ENCODE results near the gene UBXN11. TPM values are rescaled to one million over a fixed set of nuclear protein-coding genes. Genes with fewer than 3 reads are reported as not detected.

The UBXN11 gene
- total RNA-seq, 1 experiment from 2014 or later: 4.0 TPM

Other genes starting within 250 kb of the UBXN11 start
- gene TRIM63, start 239.0 kb downstream of the UBXN11 start, total RNA-seq (2014; rRNA removed; shearing (Covaris generic)): not detected in 2 replicates
- 4.0 and 4.5 TPM in 2 replicates for gene PDIK1L, start 194.8 kb downstream of the UBXN11 start, total RNA-seq (2014; rRNA removed; shearing (Covaris generic))
- gene FAM110D, start 147.6 kb downstream of the UBXN11 start, total RNA-seq (2014; rRNA removed; shearing (Covaris generic)): 0.10 and 0.19 TPM in 2 replicates
- not detected in 2 replicates for gene C1orf232, start 137.7 kb downstream of the UBXN11 start, total RNA-seq (2014; rRNA removed; shearing (Covaris generic))
- gene ZNF593, start 136.7 kb downstream of the UBXN11 start, total RNA-seq (2014; rRNA removed; shearing (Covaris generic)): 51.1 and 51.9 TPM in 2 replicates
- gene ZNF593OS, start 134.8 kb downstream of the UBXN11 start, total RNA-seq (2014; rRNA removed; shearing (Covaris generic)): not detected in 2 replicates
- gene CNKSR1, start 129.1 kb downstream of the UBXN11 start, total RNA-seq (2014; rRNA removed; shearing (Covaris generic)): 0.10 and 0.26 TPM in 2 replicates
- not detected in 2 replicates for gene CATSPER4, start 116.0 kb downstream of the UBXN11 start, total RNA-seq (2014; rRNA removed; shearing (Covaris generic))
- 15.5 and 18.3 TPM in 2 replicates for gene CEP85, start 72.4 kb downstream of the UBXN11 start, total RNA-seq (2014; rRNA removed; shearing (Covaris generic))
- 143 and 314 TPM in 2 replicates for gene SH3BGRL3, start 26.6 kb downstream of the UBXN11 start, total RNA-seq (2014; rRNA removed; shearing (Covaris generic))
- gene CD52, start 11.3 kb upstream of the UBXN11 start, total RNA-seq (2014; rRNA removed; shearing (Covaris generic)): not detected in 2 replicates
- 0.03 and 0.27 TPM in 2 replicates for gene CRYBG2, start 47.5 kb upstream of the UBXN11 start, total RNA-seq (2014; rRNA removed; shearing (Covaris generic))
- not detected in 2 replicates for gene ZNF683, start 66.1 kb upstream of the UBXN11 start, total RNA-seq (2014; rRNA removed; shearing (Covaris generic))
- gene LIN28A, start 104.2 kb upstream of the UBXN11 start, total RNA-seq (2014; rRNA removed; shearing (Covaris generic)): not detected in 2 replicates
- gene DHDDS, start 125.7 kb upstream of the UBXN11 start, total RNA-seq (2014; rRNA removed; shearing (Covaris generic)): 18.1 and 26.2 TPM in 2 replicates
- 453 and 631 TPM in 2 replicates for gene HMGN2, start 165.8 kb upstream of the UBXN11 start, total RNA-seq (2014; rRNA removed; shearing (Covaris generic))
- 30.2 and 35.1 TPM in 2 replicates for gene RPS6KA1, start 223.1 kb upstream of the UBXN11 start, total RNA-seq (2014; rRNA removed; shearing (Covaris generic))